ENCODE data around the gene CDC25B.

Gene CDC25B

DNA sequence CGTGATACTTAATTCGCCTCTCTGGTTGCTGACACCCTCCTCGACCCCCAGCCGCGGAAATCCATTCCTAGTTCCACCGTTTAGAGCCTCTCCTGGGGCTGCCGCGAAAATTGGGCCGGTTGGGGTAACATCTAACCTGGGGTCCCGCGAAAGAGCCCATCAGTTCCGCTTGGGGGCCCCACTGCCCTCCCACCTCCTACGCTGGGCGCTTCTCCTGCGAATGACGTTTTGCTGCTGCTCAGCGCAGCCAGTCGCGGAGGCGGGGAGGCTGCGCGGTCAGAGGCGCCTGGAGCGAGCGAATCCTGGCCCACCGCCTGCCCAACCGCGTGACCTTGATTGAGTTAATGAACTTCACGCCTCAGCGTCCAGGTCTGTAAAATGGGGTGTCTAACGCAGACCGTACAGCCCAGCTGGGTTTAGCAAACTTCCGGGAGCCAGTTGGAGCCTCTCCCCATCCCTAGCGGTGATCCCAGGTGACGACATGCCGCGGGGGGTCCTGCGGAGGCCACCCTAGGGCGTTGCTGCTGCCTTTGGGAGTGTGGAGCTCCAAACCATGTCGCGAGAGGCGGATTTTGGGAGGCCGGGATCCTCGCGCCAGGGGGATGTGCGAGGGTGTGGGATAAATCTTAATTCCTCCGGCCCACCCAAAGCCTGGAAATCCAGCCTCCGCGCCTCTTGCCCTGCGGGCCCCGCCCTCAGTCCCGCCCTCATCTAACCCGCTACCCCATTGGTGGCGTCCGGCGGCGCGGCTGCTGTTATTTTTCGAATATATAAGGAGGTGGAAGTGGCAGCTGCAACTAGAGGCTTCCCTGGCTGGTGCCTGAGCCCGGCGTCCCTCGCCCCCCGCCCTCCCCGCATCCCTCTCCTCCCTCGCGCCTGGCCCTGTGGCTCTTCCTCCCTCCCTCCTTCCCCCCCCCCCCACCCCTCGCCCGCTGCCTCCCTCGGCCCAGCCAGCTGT is at the start of gene CDC25B:
Gene CDC25B (plus strand): TSS at position 800 of the 958 bp plus-strand sequence. CDS start 222 bp downstream, outside the sequence.
- peak; percentile 81 for DNase-seq (ENCODE audit: low read depth)

GRCh38 chr20:3747471-3747870 is 48.6 kb upstream of the CDC25B start:
- DNase-seq (ENCODE audit: low read depth) = no peak

- DNase-seq (ENCODE audit: low read depth) = no peak
These were observed 48.0 kb upstream of the CDC25B start for GRCh38 chr20:3748073-3748472.

DNA sequence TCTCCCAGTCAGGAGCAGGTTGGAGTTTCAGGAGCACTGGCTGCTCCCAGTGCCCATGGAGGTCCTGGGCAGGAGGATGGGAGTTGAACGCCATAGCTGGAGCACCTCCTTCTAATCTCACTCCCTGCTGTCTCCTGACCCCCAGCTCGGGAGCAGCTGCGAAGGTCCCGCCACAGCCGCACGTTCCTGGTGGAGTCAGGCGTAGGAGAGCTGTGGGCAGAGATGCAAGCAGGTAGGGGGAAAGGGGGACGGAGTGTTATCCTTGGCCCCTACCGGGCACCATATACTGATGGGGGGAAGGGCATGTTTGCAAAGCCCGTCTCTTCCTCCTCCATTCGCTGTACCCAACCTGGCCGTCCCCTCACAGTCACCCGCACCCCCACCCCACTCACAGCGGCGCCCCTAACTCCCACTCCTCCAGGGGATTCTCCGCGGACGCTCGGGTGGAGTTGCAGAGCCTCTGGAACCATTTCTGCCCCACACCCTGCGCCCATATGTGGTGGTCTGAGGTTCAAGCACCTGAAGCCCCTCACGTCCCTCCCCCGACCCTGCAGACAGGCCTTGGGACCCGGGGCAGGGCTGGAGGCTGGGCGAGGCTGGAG is 46.9 kb upstream of the CDC25B start:
- DNase-seq (ENCODE audit: low read depth) = no peak

DNA sequence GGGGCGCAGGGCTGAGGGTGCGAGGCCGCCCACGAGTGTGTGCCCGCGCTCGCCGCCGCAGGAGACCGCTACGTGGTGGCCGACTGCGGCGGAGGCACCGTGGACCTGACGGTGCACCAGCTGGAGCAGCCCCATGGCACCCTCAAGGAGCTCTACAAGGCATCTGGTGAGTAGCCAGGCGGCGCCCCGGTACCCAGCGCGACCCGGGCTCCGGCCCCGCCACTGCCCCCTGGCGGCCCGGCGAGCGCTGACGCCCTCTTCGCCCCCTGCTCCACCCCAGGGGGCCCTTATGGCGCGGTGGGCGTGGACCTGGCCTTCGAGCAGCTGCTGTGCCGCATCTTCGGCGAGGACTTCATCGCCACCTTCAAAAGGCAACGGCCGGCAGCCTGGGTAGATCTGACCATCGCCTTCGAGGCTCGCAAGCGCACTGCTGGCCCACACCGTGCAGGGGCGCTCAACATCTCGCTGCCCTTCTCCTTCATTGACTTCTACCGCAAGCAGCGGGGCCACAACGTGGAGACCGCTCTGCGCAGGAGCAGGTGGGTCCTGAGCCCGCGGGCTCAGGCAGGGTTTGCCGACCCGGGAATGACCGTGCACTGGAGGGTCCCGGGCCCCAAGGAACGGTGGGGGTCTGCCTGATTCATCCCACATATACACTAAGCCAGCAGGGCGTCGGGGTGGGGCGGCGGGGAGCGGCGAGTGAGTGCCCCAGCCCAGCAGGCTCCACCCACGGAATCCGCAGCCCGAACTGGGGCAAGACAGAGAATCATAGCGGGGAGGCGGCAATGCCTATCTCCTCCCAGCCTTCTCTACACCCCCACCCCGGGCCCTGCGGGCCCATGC is 46.2 kb upstream of the CDC25B start:
- no peak for DNase-seq (ENCODE audit: low read depth)

DNA sequence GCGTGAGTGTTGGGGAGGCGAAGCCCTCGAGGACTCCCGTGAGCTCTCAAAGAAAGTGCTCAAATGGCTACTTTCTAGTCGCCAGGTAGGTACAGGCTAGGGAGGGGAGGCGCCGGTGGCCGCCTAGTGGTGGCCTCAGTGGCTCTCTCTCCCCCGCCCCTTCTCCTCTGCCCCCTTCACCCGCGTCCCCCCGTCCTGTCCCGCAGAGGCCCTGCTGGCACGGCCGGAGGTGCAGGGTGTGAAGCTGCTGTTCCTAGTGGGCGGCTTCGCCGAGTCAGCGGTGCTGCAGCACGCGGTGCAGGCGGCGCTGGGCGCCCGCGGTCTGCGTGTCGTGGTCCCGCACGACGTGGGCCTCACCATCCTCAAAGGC is 44.8 kb upstream of the CDC25B start:
- DNase-seq (ENCODE audit: low read depth) = no peak

GRCh38 chr20:3751675-3752385 is 44.3 kb upstream of the CDC25B start:
- DNase-seq (ENCODE audit: low read depth) = no peak

DNA sequence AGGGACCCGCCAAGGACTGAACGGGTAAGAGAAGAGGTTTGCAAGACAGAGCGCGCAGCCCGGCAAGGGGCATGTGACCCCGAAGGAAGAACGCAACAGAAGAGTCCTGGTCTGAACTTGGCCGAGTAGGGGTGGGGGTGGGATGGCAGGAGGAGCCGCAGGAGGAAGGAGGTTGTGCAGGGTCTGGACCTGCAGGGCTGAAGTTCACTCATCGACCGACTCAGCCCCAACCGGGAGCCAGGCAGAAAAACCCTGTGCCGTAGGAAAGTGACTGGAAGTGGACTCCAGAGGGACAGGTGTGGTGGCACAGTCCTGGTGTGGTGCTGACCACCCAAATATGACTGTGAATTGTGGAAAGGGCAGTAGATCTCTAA is 43.7 kb upstream of the CDC25B start:
- DNase-seq (ENCODE audit: low read depth) = no peak

DNA sequence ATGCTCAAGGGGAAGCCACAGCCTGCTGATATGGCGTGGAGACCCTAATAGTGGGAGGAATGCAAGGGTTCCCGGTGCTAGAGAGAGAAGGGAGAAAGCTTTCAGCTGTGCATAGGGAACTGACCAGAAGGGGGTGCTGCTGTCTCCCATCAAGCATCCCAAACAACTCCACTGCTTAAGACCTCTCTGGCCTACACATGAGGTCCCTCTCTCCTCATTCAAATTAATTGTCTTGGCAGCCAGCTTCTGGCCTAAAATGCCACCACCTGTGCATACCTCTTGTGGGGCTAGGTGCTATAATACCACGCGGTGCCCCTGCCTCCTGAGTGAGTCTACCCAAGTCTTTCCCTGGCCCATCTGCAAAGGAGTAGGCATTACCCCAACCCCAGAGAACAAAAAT is 43.0 kb upstream of the CDC25B start:
- peak; percentile 25 for DNase-seq (ENCODE audit: low read depth)

DNA sequence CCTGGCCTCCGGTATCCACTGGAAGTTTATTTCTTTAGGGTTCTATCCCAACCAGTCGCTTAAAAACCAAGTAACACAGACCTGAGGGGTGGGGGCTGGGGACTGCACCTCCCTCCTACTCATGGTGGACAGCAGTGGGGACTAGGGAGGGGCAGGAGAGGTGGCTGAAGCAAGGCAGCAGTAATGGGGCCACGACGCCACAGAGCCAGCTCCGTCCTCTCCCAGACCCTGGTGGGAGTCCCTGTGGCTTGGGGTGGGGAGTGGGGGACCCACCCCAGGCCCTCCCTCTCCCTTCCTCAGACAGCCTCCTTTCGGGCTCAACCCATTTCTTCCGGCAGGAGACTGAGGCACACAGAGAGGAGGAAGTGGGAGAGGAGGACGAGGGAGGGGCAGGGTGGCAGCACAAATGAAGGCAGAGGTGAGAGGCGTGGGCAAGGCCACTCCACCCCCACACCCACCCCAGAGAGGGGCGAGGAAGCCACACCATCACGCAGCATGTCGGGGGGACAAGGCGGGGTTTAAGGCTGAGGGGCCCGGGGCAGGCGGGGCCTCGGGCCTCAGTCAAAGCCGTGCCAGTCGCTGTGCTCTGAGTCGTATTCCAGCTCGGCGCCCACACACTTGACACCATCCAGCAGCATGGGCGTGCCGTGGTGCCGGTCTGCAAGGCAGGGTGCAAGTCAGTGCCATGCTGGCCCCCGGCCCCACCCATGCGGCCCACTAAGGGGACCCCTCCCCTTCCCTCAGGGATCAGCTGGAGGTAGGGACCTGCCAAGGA is 42.4 kb upstream of the CDC25B start:
- DNase-seq (ENCODE audit: low read depth) = no peak

DNA sequence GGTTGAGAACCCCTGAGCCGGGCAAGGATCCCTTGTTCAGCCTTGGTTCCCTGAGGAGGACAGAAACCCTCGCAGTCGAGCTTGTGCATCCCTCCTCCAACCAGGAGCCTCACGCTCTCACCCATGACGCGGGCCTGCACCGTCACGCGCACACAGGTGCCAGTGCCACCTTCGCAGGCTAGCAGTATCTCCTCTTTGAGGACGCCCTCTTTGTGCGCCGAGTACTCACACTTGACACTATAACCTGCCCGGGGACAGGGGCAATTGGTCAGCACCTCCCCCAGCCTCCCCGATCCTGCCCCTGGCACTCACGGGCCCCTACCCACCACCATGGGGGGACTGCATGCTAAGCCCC is 41.9 kb upstream of the CDC25B start:
- no peak for DNase-seq (ENCODE audit: low read depth)

GRCh38 chr20:3755269-3755668 is 40.8 kb upstream of the CDC25B start:
- no peak for DNase-seq (ENCODE audit: low read depth)

GRCh38 chr20:3755814-3756480 is 40.2 kb upstream of the CDC25B start:
- DNase-seq (ENCODE audit: low read depth) = no peak

DNA sequence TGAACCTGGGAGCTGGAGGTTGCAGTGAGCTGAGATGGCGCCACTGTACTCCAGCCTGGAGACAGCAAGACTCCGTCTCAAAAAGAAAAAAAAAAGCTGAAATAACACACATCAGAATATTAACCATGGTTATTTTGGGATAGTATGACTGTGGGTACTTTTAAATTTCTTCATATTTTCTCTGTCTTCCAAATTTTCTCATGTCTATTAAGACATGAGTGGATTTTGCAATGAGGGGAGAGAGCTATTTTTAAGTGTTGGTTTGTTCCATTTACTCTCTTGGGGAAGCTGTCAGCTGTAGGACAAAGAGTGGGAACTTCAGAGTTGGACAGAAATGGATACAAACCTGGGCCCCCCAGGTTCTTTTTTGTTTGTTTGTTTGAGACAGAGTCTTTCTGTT is 38.8 kb upstream of the CDC25B start:
- DNase-seq (ENCODE audit: low read depth) = no peak

DNA sequence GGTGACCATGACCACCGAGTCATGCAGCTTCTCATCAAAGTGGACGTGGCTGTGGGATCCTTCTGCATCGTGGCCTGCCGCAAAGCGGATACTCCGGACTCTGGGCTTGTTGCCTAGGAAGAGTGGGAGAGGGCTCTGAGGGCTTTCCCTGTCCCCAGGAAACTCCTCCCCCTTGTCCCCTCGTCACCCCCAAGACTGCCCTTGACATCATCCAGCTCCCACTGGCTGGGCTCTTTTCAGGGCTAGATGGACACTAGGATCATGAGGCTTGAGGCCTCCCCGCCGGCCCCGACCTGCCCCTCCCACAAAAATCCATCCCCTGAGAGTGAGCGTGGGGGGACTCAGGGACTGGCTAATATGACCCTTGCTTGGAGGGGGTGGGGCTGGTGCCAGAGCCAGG is 37.5 kb upstream of the CDC25B start:
- no peak for DNase-seq (ENCODE audit: low read depth)

- DNase-seq (ENCODE audit: low read depth) = no peak
These were observed 36.7 kb upstream of the CDC25B start for GRCh38 chr20:3759316-3759823.

DNA sequence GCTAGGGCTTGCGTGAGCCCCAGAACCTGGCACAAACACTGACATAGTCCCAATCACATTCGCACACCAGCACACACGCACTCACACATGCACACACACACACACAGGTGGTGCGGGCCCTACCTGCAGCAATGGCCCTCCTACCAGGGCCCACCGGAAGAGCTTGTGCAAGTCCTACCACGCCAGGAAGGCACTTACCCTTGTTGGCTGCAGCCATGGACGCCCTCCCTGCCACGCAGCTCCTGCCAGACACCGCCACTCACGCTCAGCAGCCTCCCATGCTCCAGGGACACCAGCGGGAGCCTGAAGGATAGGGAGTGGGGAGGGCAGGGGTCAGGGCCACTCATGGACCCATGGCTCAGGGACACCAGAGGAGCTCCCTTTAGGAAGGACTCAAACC is 36.2 kb upstream of the CDC25B start:
- DNase-seq (ENCODE audit: low read depth) = no peak

DNA sequence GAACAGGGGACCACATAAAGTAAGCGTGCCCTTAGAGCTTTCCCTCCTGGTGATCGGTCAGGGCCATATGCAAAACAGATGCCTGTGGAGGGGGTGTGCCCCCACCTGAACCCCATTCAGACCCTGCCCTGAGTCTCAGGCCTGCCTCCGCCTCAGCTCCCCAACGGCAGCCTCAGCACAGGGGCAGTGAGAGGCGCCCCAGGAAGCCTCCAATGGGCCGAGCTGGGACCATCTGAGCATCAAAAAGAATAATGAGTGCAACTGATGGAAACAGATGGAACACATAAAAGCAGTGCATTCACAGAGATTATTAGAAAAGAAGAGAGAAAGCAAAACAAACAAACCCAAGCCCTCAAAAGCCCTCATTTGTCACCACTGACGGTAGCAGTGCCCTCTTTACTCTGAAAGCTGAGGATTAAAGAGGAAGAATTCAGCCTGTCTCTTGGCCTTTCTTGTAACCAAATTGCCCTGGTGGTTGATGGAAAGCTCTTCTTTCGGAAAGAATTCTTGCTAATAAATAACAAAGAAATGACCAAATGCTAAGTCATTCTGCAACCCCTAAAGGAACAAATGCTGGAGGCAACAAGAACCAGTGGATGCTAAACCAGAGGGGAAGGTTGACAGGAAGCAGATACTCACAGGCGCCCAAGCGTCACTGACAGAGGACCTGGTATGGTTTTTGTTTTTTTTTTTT is 35.3 kb upstream of the CDC25B start:
- DNase-seq (ENCODE audit: low read depth) = no peak

DNA sequence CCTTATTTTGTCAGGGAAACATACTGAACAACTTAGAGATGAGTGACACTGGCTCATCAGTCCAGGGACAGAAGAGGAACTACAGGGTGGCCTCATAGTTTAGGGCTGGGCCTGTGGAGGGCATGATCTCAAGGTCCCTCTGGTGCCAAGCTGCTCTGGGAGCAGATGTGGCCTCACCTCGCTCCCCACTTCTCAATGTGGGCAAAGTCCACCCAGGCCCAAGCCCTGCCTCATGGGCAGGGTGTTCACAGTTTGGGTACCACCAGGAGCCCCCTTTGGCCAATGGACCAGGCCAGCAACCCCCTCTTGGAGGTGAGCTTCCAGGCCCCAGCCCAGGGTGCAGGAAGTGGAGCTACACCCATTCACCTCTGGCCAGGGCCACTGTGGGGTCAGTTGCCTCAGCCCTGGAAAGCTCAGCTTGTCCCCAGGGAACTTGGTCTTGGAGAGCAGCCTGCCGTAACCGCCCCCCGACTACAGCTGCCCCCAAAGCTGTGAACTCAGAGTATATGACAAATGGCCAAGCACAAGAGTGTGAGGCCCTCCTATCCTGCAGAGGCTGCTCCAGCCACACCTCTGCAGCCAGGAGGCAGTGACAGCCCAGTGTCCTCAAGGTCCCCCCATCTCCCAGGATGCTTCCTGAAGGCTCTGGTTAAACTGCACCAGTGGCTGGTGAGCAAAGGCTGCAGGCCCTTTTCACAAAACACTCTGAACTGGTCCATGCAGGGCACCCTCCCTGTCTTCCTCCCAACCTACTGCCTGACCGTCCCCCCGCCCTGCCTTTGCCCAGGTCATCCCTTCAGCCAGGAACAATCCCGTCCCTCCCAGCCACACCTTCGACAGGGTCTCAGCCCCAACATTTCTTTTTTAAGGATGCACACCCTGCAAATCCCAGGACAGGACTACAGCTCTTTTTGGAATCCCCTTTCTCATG is 32.2 kb upstream of the CDC25B start:
- DNase-seq (ENCODE audit: low read depth) = no peak
